NAMALWA (cell line): Measurements from ENCODE around the gene KRTAP9-3.
"Not testable (repeated sequence)": the region's sequence is repeated elsewhere in the genome, so short reads cannot be mapped to it uniquely, and the experiment has no call there.

ENCODE experiments used
- DNase-seq: peaks from one replicate; pipeline ENCODE4 v3.0.0-alpha.2; 2015; ENCODE audit warnings: low spot score

Gene KRTAP9-3

GRCh38 chr17:41232399-41233105 lies at the start of gene KRTAP9-3:
Gene KRTAP9-3 (plus strand): TSS chr17:41232449. CDS start chr17:41232502, 53 bp downstream.
- not testable (repeated sequence) for DNase-seq

GRCh38 chr17:41184480-41184961 lies 47.7 kb upstream of the KRTAP9-3 start, which contains the start of gene KRTAP4-1:
Gene KRTAP4-1 (minus strand): TSS chr17:41184911. CDS start chr17:41184854, 57 bp downstream.
- DNase-seq: no peak

- DNase-seq: no peak
These were observed 47.2 kb upstream of the KRTAP9-3 start for GRCh38 chr17:41185001-41185400.

- DNase-seq: no peak
These were observed 45.4 kb upstream of the KRTAP9-3 start for GRCh38 chr17:41186872-41187271.

GRCh38 chr17:41189837-41190318 lies 42.4 kb upstream of the KRTAP9-3 start, which contains the start of gene KRTAP9-1:
Gene KRTAP9-1 (plus strand): TSS chr17:41189887. CDS start chr17:41189887, 0 bp downstream.
- not testable (repeated sequence) for DNase-seq

- DNase-seq: no peak
These were observed 41.9 kb upstream of the KRTAP9-3 start for GRCh38 chr17:41190328-41190727.

GRCh38 chr17:41196068-41196467 lies 36.2 kb upstream of the KRTAP9-3 start:
- DNase-seq: peak; percentile 3

GRCh38 chr17:41199421-41200078 lies 32.7 kb upstream of the KRTAP9-3 start:
- no peak for DNase-seq

GRCh38 chr17:41211845-41212466 lies 20.3 kb upstream of the KRTAP9-3 start:
- peak; percentile 26 for DNase-seq

GRCh38 chr17:41212524-41213169 lies 19.6 kb upstream of the KRTAP9-3 start:
- DNase-seq: no peak

GRCh38 chr17:41215681-41216080 lies 16.6 kb upstream of the KRTAP9-3 start:
- no peak for DNase-seq

- no peak for DNase-seq
These were observed 8.4 kb upstream of the KRTAP9-3 start for GRCh38 chr17:41223821-41224220.

- DNase-seq: no peak
These were observed 6.2 kb upstream of the KRTAP9-3 start for GRCh38 chr17:41226051-41226450.

GRCh38 chr17:41226598-41227095 lies 5.6 kb upstream of the KRTAP9-3 start, which contains the start of gene KRTAP9-2:
Gene KRTAP9-2 (plus strand): TSS chr17:41226648. CDS start chr17:41226655, 7 bp downstream.
- not testable (repeated sequence) for DNase-seq

- DNase-seq: no peak
These were observed 2.2 kb upstream of the KRTAP9-3 start for GRCh38 chr17:41230094-41230493.

- no peak for DNase-seq
These were observed 518 bp upstream of the KRTAP9-3 start for GRCh38 chr17:41231731-41232130.

- not testable (repeated sequence) for DNase-seq
These were observed 4.9 kb downstream of the KRTAP9-3 start for GRCh38 chr17:41237116-41237515.

GRCh38 chr17:41237949-41238437 lies 5.7 kb downstream of the KRTAP9-3 start, which contains the start of gene KRTAP9-8:
Gene KRTAP9-8 (plus strand): TSS chr17:41237999. CDS start chr17:41238052, 53 bp downstream.
- not testable (repeated sequence) for DNase-seq

- not testable (repeated sequence) for DNase-seq
These were observed 14.9 kb downstream of the KRTAP9-3 start for GRCh38 chr17:41246995-41247787.

GRCh38 chr17:41249637-41250240 lies 17.5 kb downstream of the KRTAP9-3 start, which contains the start of gene KRTAP9-4:
Gene KRTAP9-4 (plus strand): TSS chr17:41249687. CDS start chr17:41249721, 34 bp downstream.
- not testable (repeated sequence) for DNase-seq
